ENCODE results near the gene ME3.

The ME3 gene

GRCh38 chr11:86398106-86398505 is 274.3 kb downstream of the ME3 start:
- no peak overlapping the region for H3K4me3 ChIP-seq (ENCODE audit: low read length)
- H3K79me2 ChIP-seq (ENCODE audit: low read length): no peaks in the 10 kb centered on the region
- H3F3A ChIP-seq (ENCODE audit: insufficient read depth, low read length): no peaks in the 10 kb centered on the region
- no peaks in the 10 kb centered on the region for H3K9me3 ChIP-seq (replicated peaks; ENCODE audit: insufficient read depth, low read length)
- no peaks in the 10 kb centered on the region for H3K4me1 ChIP-seq (ENCODE audit: low read length)
- H3K9me2 ChIP-seq (replicated peaks; ENCODE audit: insufficient read depth, low read length): no peaks in the 10 kb centered on the region
- no peak overlapping the region for H3K4me2 ChIP-seq (ENCODE audit: low read depth, low read length)
- H2AFZ ChIP-seq (ENCODE audit: low read length): no peak overlapping the region
- no peak overlapping the region for H3K9ac ChIP-seq (ENCODE audit: low read length)
- no peak overlapping the region for H3K27ac ChIP-seq (ENCODE audit: low read length)
- no peaks in the 10 kb centered on the region for H3K36me3 ChIP-seq (replicated peaks; ENCODE audit: insufficient read depth, low read length)
- no peaks in the 10 kb centered on the region for H4K20me1 ChIP-seq (ENCODE audit: insufficient read depth, low read length)
- TF ChIP-seq EZH2 (optimal IDR thresholded peaks at IDR 0.05; ENCODE audit: low read depth, low read length): no peak
- TF ChIP-seq CTCF (IDR thresholded peaks at IDR 0.05; ENCODE audit: low read length): no peak
- no peak for TF ChIP-seq EZH2phosphoT487 (IDR thresholded peaks at IDR 0.05; ENCODE audit: low read length)
- H3K27me3 ChIP-seq (replicated peaks; ENCODE audit: insufficient read depth, low read length): no peaks in the 10 kb centered on the region
- no peak for DNase-seq

GRCh38 chr11:86397351-86397750 is 275.1 kb downstream of the ME3 start:
- Histone ChIP-seq H3K4me1 (ENCODE audit: low read length) (no peaks in the 10 kb centered on the region), H3K27ac (ENCODE audit: low read length) (no peak overlapping the region), H3K27me3 (replicated peaks; ENCODE audit: insufficient read depth, low read length) (no peaks in the 10 kb centered on the region), H3K9ac (ENCODE audit: low read length) (no peak overlapping the region), H2AFZ (ENCODE audit: low read length) (no peak overlapping the region), H3K36me3 (replicated peaks; ENCODE audit: insufficient read depth, low read length) (no peaks in the 10 kb centered on the region), H3K79me2 (ENCODE audit: low read length) (no peaks in the 10 kb centered on the region), H3K9me2 (replicated peaks; ENCODE audit: insufficient read depth, low read length) (no peaks in the 10 kb centered on the region), H4K20me1 (ENCODE audit: insufficient read depth, low read length) (no peaks in the 10 kb centered on the region), H3K4me2 (ENCODE audit: low read depth, low read length) (no peak overlapping the region), H3K4me3 (ENCODE audit: low read length) (no peak overlapping the region), H3F3A (ENCODE audit: insufficient read depth, low read length) (no peaks in the 10 kb centered on the region), H3K9me3 (replicated peaks; ENCODE audit: insufficient read depth, low read length) (no peaks in the 10 kb centered on the region)
- DNase-seq: no peak
- TF ChIP-seq EZH2 (optimal IDR thresholded peaks at IDR 0.05; ENCODE audit: low read depth, low read length) (no peak), CTCF (IDR thresholded peaks at IDR 0.05; ENCODE audit: low read length) (no peak), EZH2phosphoT487 (IDR thresholded peaks at IDR 0.05; ENCODE audit: low read length) (no peak)

GRCh38 chr11:86396396-86396795 is 276.0 kb downstream of the ME3 start:
- H3F3A ChIP-seq (ENCODE audit: insufficient read depth, low read length): no peaks in the 10 kb centered on the region
- H3K36me3 ChIP-seq (replicated peaks; ENCODE audit: insufficient read depth, low read length): no peaks in the 10 kb centered on the region
- H3K4me3 ChIP-seq (ENCODE audit: low read length): no peak overlapping the region
- TF ChIP-seq EZH2phosphoT487 (IDR thresholded peaks at IDR 0.05; ENCODE audit: low read length): no peak
- TF ChIP-seq EZH2 (optimal IDR thresholded peaks at IDR 0.05; ENCODE audit: low read depth, low read length): no peak
- no peak for TF ChIP-seq CTCF (IDR thresholded peaks at IDR 0.05; ENCODE audit: low read length)
- no peak overlapping the region for H2AFZ ChIP-seq (ENCODE audit: low read length)
- no peaks in the 10 kb centered on the region for H3K9me3 ChIP-seq (replicated peaks; ENCODE audit: insufficient read depth, low read length)
- no peak for DNase-seq
- H3K4me1 ChIP-seq (ENCODE audit: low read length): no peaks in the 10 kb centered on the region
- no peaks in the 10 kb centered on the region for H3K79me2 ChIP-seq (ENCODE audit: low read length)
- no peak overlapping the region for H3K9ac ChIP-seq (ENCODE audit: low read length)
- no peaks in the 10 kb centered on the region for H3K9me2 ChIP-seq (replicated peaks; ENCODE audit: insufficient read depth, low read length)
- no peaks in the 10 kb centered on the region for H3K27me3 ChIP-seq (replicated peaks; ENCODE audit: insufficient read depth, low read length)
- no peak overlapping the region for H3K4me2 ChIP-seq (ENCODE audit: low read depth, low read length)
- no peaks in the 10 kb centered on the region for H4K20me1 ChIP-seq (ENCODE audit: insufficient read depth, low read length)
- H3K27ac ChIP-seq (ENCODE audit: low read length): no peak overlapping the region

Data from MM.1S (cell line).